ENCODE data around the gene STAP2. TPM values are rescaled to one million over a fixed set of nuclear protein-coding genes. Genes with fewer than 3 reads are reported as not detected.

STAP2 gene
- total RNA-seq, 4 donors from 2014 or later, result 4.6 to 18.8 (median 7.7) TPM

DNA sequence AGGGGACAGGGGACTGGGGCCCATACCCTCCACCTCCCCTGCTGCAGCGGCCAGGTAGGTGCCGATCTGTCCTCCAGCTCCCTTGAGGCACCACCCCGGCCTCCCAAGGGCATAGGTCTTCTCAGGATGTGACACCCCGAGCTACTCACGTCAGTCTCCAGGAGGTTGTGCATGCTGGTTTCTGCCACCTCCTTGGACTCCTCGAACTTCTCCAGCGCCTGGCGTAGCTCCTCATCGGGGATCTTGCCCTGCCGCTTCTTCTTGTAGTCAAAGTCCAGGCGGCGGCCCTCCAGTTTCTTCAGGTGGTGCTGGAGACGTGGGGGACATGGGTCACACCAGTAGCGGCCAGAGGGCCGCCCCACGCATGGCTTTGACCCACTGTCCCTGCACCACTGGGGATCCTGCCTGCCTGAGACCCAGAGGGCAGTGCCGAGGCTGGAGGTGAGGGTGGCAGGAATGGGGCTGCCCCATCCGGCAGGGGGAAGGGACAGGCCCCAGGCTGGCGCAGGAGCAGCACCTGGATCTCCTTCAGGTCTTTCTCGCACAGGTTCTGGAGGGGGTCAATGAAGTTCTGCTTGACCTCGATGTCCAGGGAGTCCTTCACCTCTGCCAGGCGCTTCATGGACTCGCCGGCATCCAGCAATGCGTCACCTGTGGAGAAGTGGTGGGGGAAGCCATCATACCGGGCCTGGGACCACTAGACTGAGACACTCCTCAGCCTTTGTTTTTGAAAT, 25.1 kb upstream of the STAP2 start:
- TF ChIP-seq, protein P1, sequence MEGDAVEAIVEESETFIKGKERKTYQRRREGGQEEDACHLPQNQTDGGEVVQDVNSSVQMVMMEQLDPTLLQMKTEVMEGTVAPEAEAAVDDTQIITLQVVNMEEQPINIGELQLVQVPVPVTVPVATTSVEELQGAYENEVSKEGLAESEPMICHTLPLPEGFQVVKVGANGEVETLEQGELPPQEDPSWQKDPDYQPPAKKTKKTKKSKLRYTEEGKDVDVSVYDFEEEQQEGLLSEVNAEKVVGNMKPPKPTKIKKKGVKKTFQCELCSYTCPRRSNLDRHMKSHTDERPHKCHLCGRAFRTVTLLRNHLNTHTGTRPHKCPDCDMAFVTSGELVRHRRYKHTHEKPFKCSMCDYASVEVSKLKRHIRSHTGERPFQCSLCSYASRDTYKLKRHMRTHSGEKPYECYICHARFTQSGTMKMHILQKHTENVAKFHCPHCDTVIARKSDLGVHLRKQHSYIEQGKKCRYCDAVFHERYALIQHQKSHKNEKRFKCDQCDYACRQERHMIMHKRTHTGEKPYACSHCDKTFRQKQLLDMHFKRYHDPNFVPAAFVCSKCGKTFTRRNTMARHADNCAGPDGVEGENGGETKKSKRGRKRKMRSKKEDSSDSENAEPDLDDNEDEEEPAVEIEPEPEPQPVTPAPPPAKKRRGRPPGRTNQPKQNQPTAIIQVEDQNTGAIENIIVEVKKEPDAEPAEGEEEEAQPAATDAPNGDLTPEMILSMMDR (IDR thresholded peaks at IDR 0.05), result no peak
- DNase-seq (ENCODE audit: low spot score), result no peak

GRCh38 chr19:4362831-4363545, 24.4 kb upstream of the STAP2 start:
- TF ChIP-seq, protein P1 (IDR thresholded peaks at IDR 0.05), result no peak
- DNase-seq (ENCODE audit: low spot score) (no peak), ATAC-seq (ENCODE audit: low FRiP score) (no peak)

More for the DNA sequence above, 25.1 kb upstream of the STAP2 start:
- no peak for ATAC-seq (ENCODE audit: low FRiP score)

GRCh38 chr19:4362101-4362828, 23.6 kb upstream of the STAP2 start:
- DNase-seq (ENCODE audit: low spot score) (no peak), ATAC-seq (ENCODE audit: low FRiP score) (no peak)
- TF ChIP-seq, protein P1 (IDR thresholded peaks at IDR 0.05), result no peak

- TF ChIP-seq, protein P1 (IDR thresholded peaks at IDR 0.05), result no peak
- ATAC-seq (ENCODE audit: low FRiP score) (no peak), DNase-seq (ENCODE audit: low spot score) (no peak)
Measured at GRCh38 chr19:4361152-4362046, 22.8 kb upstream of the STAP2 start.

GRCh38 chr19:4360641-4361151, 22.1 kb upstream of the STAP2 start:
- DNase-seq (ENCODE audit: low spot score), result no peak
- TF ChIP-seq, protein P1 (IDR thresholded peaks at IDR 0.05), result no peak
- ATAC-seq (ENCODE audit: low FRiP score), result no peak

GRCh38 chr19:4360081-4360569, 21.5 kb upstream of the STAP2 start:
- DNase-seq (ENCODE audit: low spot score) (no peak), ATAC-seq (ENCODE audit: low FRiP score) (no peak)
- TF ChIP-seq, protein P1 (IDR thresholded peaks at IDR 0.05), result no peak
